GM15510 (cell line): Measurements from ENCODE around the gene DNMT3B.

Experiments used
- POLR2A ChIP-seq: IDR thresholded peaks from 3 replicates; pipeline ENCODE4 v1.6.1; 2011; ENCODE audit warnings: borderline replicate concordance; ENCODE audit not compliant: insufficient read length; ENCODE audit errors: extremely low read depth

The DNMT3B gene

GRCh38 chr20:32842688-32843524 is 80.7 kb downstream of the DNMT3B start:
- no peak for TF ChIP-seq POLR2A

GRCh38 chr20:32845786-32846185 is 83.6 kb downstream of the DNMT3B start:
- TF ChIP-seq POLR2A: no peak

- no peak for TF ChIP-seq POLR2A
These were observed 84.7 kb downstream of the DNMT3B start for GRCh38 chr20:32846852-32847251.

GRCh38 chr20:32847964-32848363 is 85.8 kb downstream of the DNMT3B start:
- no peak for TF ChIP-seq POLR2A

- no peak for TF ChIP-seq POLR2A
These were observed 86.7 kb downstream of the DNMT3B start for GRCh38 chr20:32848846-32849245.

- no peak for TF ChIP-seq POLR2A
These were observed 87.4 kb downstream of the DNMT3B start for GRCh38 chr20:32849577-32849976.

- TF ChIP-seq POLR2A: no peak
These were observed 93.2 kb downstream of the DNMT3B start for GRCh38 chr20:32855387-32855786.

- no peak for TF ChIP-seq POLR2A
These were observed 96.0 kb downstream of the DNMT3B start for GRCh38 chr20:32858189-32858588.
